ENCODE data around the gene MPV17L. TPM values are rescaled to one million over a fixed set of nuclear protein-coding genes. Genes with fewer than 3 reads are reported as not detected.
"Not testable (repeated sequence)": the region's sequence is repeated elsewhere in the genome, so short reads cannot be mapped to it uniquely, and the experiment has no call there.

MPV17L gene
- polyA plus RNA-seq, 3 donors: 2.2 to 12.7 (median 3.2) TPM

- WGBS, 3 donors: 87 to 95% (median 91%) methylated on average over 5 of the region's 5 CpGs
- H3K27ac ChIP-seq (ENCODE audit: low read depth, low read length): not testable (repeated sequence)
Measured at GRCh38 chr16:15442140-15442539, 46.6 kb downstream of the MPV17L start.

DNA sequence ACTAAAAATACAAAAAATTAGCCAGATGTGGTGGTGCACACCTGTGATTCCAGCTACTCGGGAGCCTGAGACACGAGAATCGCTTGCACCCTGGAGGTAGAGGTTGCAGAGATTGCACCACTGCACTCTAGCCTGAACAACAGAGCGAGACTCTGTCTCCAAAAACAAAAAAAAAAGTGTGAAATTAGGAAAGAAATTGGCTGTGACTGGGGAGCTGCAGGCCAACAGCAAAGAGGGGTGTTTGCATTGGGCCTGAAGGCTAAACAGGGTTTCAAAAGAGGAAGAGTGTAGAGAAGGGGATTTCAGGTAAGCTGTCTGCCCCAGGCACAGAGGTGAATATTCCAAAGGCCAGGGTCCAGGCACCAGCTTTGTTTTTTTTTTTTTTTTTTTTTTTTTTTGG is 48.2 kb downstream of the MPV17L start:
- no peak overlapping the region for H3K27ac ChIP-seq (ENCODE audit: low read depth, low read length)
- 86 to 94% (median 89%) methylated on average over 4 of the region's 4 CpGs for WGBS, 3 donors

DNA sequence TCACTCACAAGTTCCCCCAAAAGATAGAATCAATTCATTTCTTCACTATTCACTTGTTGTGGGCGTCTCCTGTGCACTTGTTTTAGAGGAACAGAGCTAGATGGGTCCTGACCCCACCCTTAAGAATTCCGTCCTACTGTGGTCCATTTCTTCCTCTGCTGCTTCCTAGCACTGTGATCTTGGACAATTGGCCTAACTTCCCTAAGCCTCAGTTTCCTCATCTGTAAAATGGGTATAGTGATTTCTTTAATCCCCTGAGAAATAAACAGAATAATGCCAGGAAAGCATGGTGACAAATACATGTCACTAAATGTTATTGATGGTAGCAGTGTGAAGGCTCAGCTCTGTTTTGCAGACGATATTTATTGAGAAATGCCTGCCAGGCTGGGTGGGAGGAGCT is 48.7 kb downstream of the MPV17L start:
- 85 to 93% (median 87%) methylated on average over 3 of the region's 3 CpGs for WGBS, 3 donors
- no peak overlapping the region for H3K27ac ChIP-seq (ENCODE audit: low read depth, low read length)

DNA sequence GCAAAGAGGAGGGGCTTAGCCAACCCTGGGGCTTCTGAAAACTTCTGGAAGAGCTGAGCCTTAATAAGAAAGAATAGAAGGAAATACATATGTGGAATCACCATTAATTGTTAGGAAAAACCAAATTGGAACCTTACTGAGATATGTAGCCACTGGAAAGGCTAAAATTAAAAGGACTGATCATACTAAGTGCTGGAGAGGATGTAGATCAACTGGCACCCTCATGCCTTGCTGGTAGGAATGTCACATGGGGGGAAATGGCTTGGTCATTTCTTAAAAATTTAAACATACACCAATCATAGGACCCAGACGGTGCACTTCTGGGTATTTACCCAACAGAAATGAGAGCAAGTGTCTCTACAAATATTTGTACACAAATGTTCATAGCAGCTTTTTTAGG is 49.9 kb downstream of the MPV17L start:
- no peak overlapping the region for H3K27ac ChIP-seq (ENCODE audit: low read depth, low read length)
- 98 to 100% (median 100%) methylated on average over 1 of the region's 1 CpG for WGBS, 3 donors

GRCh38 chr16:15446901-15447300 is 51.3 kb downstream of the MPV17L start:
- WGBS, 3 donors: 93 to 95% (median 94%) methylated on average over 5 of the region's 5 CpGs

DNA sequence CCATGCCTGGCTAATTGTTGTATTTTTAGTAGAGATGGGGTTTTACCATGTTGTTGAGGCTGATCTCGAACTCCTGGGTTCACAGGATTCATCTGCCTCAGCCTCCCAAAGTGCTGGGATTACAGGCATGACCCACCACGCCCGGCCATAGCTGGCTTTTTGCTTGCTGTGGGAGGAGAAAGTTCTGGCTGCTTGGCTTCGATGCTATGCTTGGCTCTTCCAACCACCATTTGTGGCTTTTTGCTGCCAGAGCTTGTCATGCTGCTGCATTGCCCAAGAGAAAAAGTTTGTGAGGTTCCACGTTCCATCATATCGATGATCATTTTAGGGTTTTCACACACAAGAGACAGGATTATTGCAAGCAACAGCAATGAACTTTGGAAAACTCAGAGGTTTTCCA is 55.1 kb downstream of the MPV17L start:
- WGBS, 3 donors: 63 to 82% (median 71%) methylated on average over 6 of the region's 6 CpGs
- no peak overlapping the region for H3K27ac ChIP-seq (ENCODE audit: low read depth, low read length)

More at GRCh38 chr16:15446901-15447300, 51.3 kb downstream of the MPV17L start:
- no peak overlapping the region for H3K27ac ChIP-seq (ENCODE audit: low read depth, low read length)

DNA sequence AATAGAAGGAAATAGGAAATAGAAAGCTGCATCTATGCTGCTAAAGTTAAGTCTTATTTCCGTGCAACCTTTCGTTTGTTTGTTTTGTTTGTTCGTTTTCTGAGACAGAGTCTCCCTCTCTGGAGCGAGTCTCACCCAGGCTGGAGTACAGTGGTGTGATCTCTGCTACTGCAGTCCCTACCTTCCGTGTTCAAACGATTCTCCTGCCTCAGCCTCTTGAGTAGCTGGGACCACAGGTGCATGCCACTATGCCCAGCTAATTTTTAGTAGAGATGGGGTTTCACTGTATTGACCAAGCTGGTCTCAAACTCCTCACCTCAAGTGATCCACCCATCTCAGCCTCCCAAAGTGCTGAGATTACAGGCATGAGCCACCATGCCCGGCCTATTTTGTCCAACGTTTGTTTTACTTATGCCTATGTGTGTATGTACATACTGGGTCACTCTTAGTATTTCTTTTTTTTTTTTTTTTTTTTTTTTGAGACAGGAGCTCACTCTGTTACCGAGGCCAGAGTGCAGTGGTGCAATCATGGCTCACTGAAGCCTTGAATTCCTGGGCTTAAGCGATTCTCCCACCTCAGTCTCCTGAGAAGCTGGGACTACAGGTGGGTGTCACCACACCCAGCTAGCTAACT is 55.7 kb downstream of the MPV17L start:
- no peak overlapping the region for H3K27ac ChIP-seq (ENCODE audit: low read depth, low read length)
- 68 to 84% (median 80%) methylated on average over 10 of the region's 10 CpGs for WGBS, 3 donors

- WGBS, 3 donors: 60 to 74% (median 72%) methylated on average over 8 of the region's 8 CpGs
Measured at GRCh38 chr16:15452246-15452855, 56.8 kb downstream of the MPV17L start.

DNA sequence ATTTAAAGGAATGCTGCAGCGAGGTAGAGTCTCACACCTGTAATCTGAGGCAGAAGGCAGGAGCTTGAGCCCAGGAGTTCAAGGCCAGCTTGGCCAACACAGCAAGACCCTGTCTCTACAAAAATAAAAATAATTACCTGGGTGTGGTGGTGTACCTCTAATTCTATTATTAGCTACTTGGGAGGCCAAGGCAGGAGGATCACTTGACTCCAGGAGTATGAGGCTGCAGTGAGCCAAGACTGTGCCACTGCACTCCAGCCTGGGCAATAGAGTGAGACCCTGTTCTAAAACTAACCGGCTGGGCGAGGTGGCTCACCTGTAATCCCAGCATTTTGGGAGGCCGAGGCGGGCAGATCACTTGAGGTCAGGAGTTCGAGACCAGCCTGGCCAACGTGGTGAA is 57.7 kb downstream of the MPV17L start:
- not testable (repeated sequence) for H3K27ac ChIP-seq (ENCODE audit: low read depth, low read length)
- 91 to 95% (median 92%) methylated on average over 7 of the region's 7 CpGs for WGBS, 3 donors

More at GRCh38 chr16:15452246-15452855, 56.8 kb downstream of the MPV17L start:
- H3K27ac ChIP-seq (ENCODE audit: low read depth, low read length): no peak overlapping the region

- H3K27ac ChIP-seq (ENCODE audit: low read depth, low read length): not testable (repeated sequence)
- 74 to 93% (median 93%) methylated on average over 11 of the region's 11 CpGs for WGBS, 3 donors
Measured at GRCh38 chr16:15454933-15455332, 59.4 kb downstream of the MPV17L start.

DNA sequence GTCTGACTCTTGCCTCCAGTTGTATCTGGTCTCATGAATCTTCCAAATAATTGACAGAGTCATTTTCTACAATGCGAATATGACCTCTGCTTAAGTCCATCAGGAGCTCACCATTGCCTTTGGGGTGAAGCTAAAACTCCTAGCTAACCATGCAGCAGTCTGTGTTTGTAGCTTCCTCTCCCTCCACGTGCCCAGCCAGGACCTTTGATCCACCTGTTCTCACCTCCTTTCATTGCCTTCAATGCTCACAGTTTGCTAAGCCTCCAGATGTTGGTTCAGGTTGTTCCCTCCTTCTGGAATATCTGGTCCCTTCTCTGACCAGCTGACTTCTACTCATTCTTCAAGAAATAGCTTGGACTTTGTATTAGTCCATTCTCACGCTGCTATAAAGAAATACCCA is 61.8 kb downstream of the MPV17L start:
- H3K27ac ChIP-seq (ENCODE audit: low read depth, low read length): no peak overlapping the region
- WGBS, 3 donors: 77 to 89% (median 86%) methylated on average over 3 of the region's 3 CpGs

- no peak overlapping the region for H3K27ac ChIP-seq (ENCODE audit: low read depth, low read length)
- WGBS, 3 donors: 63 to 69% (median 68%) methylated on average over 4 of the region's 4 CpGs
Measured at GRCh38 chr16:15457958-15458357, 62.4 kb downstream of the MPV17L start.

DNA sequence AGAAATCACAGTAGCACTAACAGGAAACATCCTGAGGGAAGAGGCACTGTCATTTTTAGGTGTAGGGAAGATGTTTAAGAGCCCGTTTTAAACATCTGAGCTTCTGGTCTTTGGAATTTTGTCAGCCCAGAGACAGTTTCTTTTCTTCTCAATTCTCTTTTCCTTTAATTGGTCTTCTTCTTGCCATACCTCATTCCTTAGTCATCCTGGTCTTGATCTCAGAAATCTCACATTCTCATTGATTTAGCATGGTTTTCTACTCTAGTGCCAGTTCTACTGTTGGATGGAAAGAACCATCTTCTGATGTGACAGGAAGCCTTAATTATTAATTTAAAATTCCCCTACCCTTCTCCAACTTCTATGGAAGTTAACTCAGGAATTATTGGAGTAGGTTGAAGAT is 64.2 kb downstream of the MPV17L start:
- H3K27ac ChIP-seq (ENCODE audit: low read depth, low read length): no peak overlapping the region
- WGBS, 3 donors: 80 to 97% (median 96%) methylated on average over 1 of the region's 1 CpG

- WGBS, 3 donors: 69 to 86% (median 84%) methylated on average over 3 of the region's 3 CpGs
- no peak overlapping the region for H3K27ac ChIP-seq (ENCODE audit: low read depth, low read length)
Measured at GRCh38 chr16:15460601-15461000, 65.0 kb downstream of the MPV17L start.

GRCh38 chr16:15461376-15461775 is 65.8 kb downstream of the MPV17L start:
- WGBS, 3 donors: 90 to 94% (median 94%) methylated on average over 6 of the region's 6 CpGs
- no peak overlapping the region for H3K27ac ChIP-seq (ENCODE audit: low read depth, low read length)

Other genes starting within 250 kb of the MPV17L start
- 10 to 100 TPM in 2 of 3 donors, 1 to 10 TPM in 1; 3.7 to 36.9 (median 22.0) TPM for gene NPIPA5, start 17.5 kb upstream of the MPV17L start, polyA plus RNA-seq
- 10 to 100 TPM; 18.8 to 45.9 (median 34.3) TPM for gene BMERB1, start 38.8 kb downstream of the MPV17L start, polyA plus RNA-seq
- gene MARF1, start 247.4 kb downstream of the MPV17L start, polyA plus RNA-seq: 10 to 100 TPM; 11.3 to 27.6 (median 14.7) TPM